ENCODE data around the gene PNLDC1. TPM values are rescaled to one million over a fixed set of nuclear protein-coding genes. Genes with fewer than 3 reads are reported as not detected.
"Not testable (repeated sequence)": the region's sequence is repeated elsewhere in the genome, so short reads cannot be mapped to it uniquely, and the experiment has no call there.

Gene PNLDC1
- total and polyA plus RNA-seq, 9 donors: 0.20 to 1.2 (median 0.54) TPM; not detected in 3

- 80 to 89% (median 85%) methylated on average over 13 of the region's 13 CpGs for WGBS, 3 donors
Measured at GRCh38 chr6:159844737-159845645, 44.9 kb downstream of the PNLDC1 start.

DNA sequence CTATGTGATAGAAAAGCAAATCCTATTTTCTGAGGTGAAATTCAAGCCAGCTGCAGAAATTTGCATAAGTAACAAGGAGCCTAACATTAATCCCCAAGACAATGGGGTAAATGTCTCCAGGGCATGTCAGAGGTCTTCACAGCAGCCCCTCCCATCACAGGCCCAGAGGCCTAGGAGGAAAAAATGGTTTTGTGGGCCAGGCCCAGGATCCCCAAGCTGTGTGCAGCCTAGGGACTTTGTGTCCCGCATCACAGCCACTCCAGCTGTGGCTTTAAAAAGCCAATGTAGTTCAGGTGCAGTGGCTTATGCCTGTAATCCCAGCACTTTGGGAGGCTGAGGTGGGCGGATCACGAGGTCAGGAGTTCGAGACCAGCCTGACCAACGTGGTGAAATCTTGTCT is 48.5 kb downstream of the PNLDC1 start:
- WGBS, 3 donors: 84 to 93% (median 87%) methylated on average over 5 of the region's 5 CpGs
- DNase-seq; H3K4me1 ChIP-seq (ENCODE audit: insufficient read depth); H3K9me3 ChIP-seq; H3K27ac ChIP-seq; H3K4me3 ChIP-seq; H3K27me3 ChIP-seq; H3K36me3 ChIP-seq: not testable (repeated sequence)
- intact Hi-C loops (cut with DNase I): loop anchor here in 1 of 4 donors (10.0 kb wide), 1 partner anchor 154 kb away; the partner anchor contains the start of gene SOD2

More at GRCh38 chr6:159844737-159845645, 44.9 kb downstream of the PNLDC1 start:
- Histone ChIP-seq H3K27ac (no peak overlapping the region), H3K27me3 (no peaks in the 10 kb centered on the region), H3K9me3 (no peaks in the 10 kb centered on the region), H3K4me1 (ENCODE audit: insufficient read depth) (no peaks in the 10 kb centered on the region), H3K4me3 (no peak overlapping the region), H3K36me3 (no peaks in the 10 kb centered on the region)
- no peak for TF ChIP-seq POLR2A (IDR thresholded peaks at IDR 0.05)
- TF ChIP-seq EP300 (IDR thresholded peaks at IDR 0.05): no peak
- TF ChIP-seq, protein P1, sequence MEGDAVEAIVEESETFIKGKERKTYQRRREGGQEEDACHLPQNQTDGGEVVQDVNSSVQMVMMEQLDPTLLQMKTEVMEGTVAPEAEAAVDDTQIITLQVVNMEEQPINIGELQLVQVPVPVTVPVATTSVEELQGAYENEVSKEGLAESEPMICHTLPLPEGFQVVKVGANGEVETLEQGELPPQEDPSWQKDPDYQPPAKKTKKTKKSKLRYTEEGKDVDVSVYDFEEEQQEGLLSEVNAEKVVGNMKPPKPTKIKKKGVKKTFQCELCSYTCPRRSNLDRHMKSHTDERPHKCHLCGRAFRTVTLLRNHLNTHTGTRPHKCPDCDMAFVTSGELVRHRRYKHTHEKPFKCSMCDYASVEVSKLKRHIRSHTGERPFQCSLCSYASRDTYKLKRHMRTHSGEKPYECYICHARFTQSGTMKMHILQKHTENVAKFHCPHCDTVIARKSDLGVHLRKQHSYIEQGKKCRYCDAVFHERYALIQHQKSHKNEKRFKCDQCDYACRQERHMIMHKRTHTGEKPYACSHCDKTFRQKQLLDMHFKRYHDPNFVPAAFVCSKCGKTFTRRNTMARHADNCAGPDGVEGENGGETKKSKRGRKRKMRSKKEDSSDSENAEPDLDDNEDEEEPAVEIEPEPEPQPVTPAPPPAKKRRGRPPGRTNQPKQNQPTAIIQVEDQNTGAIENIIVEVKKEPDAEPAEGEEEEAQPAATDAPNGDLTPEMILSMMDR (IDR thresholded peaks at IDR 0.05): no peak
- intact Hi-C loops (cut with DNase I): loop anchor here in 1 of 4 donors (10.0 kb wide), 1 partner anchor 150 kb away; the partner anchor contains the start of gene SOD2
- no peak for DNase-seq

GRCh38 chr6:159849851-159850250 is 49.8 kb downstream of the PNLDC1 start:
- DNase-seq; H3K9me3 ChIP-seq; H3K36me3 ChIP-seq; H3K27me3 ChIP-seq; H3K4me1 ChIP-seq (ENCODE audit: insufficient read depth); H3K27ac ChIP-seq; H3K4me3 ChIP-seq: not testable (repeated sequence)
- intact Hi-C loops (cut with DNase I): loop anchor here in 3 of 4 donors (5.0 to 10.0 kb wide), 3 partner anchors 155 to 605 kb away; partner anchors contain the start of gene SOD2 (in 2 of the 3)
- 85 to 96% (median 92%) methylated on average over 1 of the region's 1 CpG for WGBS, 3 donors

- Histone ChIP-seq H3K27me3 (no peaks in the 10 kb centered on the region), H3K4me3 (no peak overlapping the region), H3K27ac (no peak overlapping the region), H3K4me1 (ENCODE audit: insufficient read depth) (peaks cover 3% of the 10 kb centered on the region), H3K9me3 (no peaks in the 10 kb centered on the region), H3K36me3 (no peaks in the 10 kb centered on the region)
- DNase-seq: no peak
- TF ChIP-seq POLR2A (IDR thresholded peaks at IDR 0.05): no peak
- TF ChIP-seq, protein P1 (IDR thresholded peaks at IDR 0.05): peak in 1 of 3 donors; percentile 41
- intact Hi-C loops (cut with DNase I): loop anchor here in 2 of 4 donors (5.0 to 10.0 kb wide), 2 partner anchors 161 to 602 kb away; partner anchors contain the start of gene SOD2 (in 1 of the 2)
- 25 to 47% (median 38%) methylated on average over 6 of the region's 6 CpGs for WGBS, 3 donors
Measured at GRCh38 chr6:159852877-159853276, 52.8 kb downstream of the PNLDC1 start.

GRCh38 chr6:159853754-159854153 is 53.7 kb downstream of the PNLDC1 start:
- TF ChIP-seq EP300 (IDR thresholded peaks at IDR 0.05): no peak
- TF ChIP-seq, protein P1 (IDR thresholded peaks at IDR 0.05): no peak
- TF ChIP-seq POLR2A (IDR thresholded peaks at IDR 0.05): no peak
- DNase-seq: no peak
- Histone ChIP-seq H3K4me1 (ENCODE audit: insufficient read depth) (peaks cover 3% of the 10 kb centered on the region), H3K27me3 (no peaks in the 10 kb centered on the region), H3K36me3 (no peaks in the 10 kb centered on the region), H3K9me3 (no peaks in the 10 kb centered on the region), H3K27ac (no peak overlapping the region), H3K4me3 (no peak overlapping the region)
- intact Hi-C loops (cut with DNase I): loop anchor here in 2 of 4 donors (5.0 to 10.0 kb wide), 2 partner anchors 161 to 601 kb away; partner anchors contain the start of gene SOD2 (in 1 of the 2)

All from ovary (tissue), 9 donors.